K562 (cell line): ENCODE data around the gene STX1A. TPM values are rescaled to one million over a fixed set of nuclear protein-coding genes. Genes with fewer than 3 reads are reported as not detected.

Experiments
- E2F5 ChIP-seq: sonication (generic); formaldehyde crosslinking; IDR thresholded peaks from 2 replicates; pipeline ENCODE4 v1.8.0; 2022; ENCODE audit warnings: mild to moderate bottlenecking, missing genetic modification reagents
- HDAC1 ChIP-seq, 2 experiments: fragments of 450-650 bp; IDR thresholded peaks; 2 replicates each; pipeline ENCODE4 v1.6.1; 2016 to 2017; ENCODE audit warnings: inconsistent platforms in 1 of 2, mild to moderate bottlenecking in 1 of 2, moderate library complexity in 1 of 2
- ILK ChIP-seq: fragments of 450-650 bp; IDR thresholded peaks from 2 replicates; pipeline ENCODE4 v1.6.1; 2016; ENCODE audit warnings: missing genetic modification characterization, low read depth, mild to moderate bottlenecking, missing compliant biosample characterization, moderate library complexity, borderline replicate concordance
- ZFP36 ChIP-seq: fragments of 150-350 bp; IDR thresholded peaks from 2 replicates; pipeline ENCODE4 v1.6.1; 2018; ENCODE audit warnings: low read length, low read depth; ENCODE audit not compliant: partially characterized antibody
- ZNF316 ChIP-seq: fragments of 450-650 bp; IDR thresholded peaks from 2 replicates; pipeline ENCODE4 v1.6.1; 2016
- polyA plus RNA-seq, 8 experiments: library from polyadenylated mRNA; depleted of rRNA in 4 of 8; stranded (reverse) in 5 of 8; unstranded in 3 of 8; fragments of >200 nt; fragmentation: Nextera tagmentation in 2 of 8; fragmentation: Illumina TruSeq in 1 of 8; extraction: Ambion mirVana in 2 of 8; extraction: Trizol in 1 of 8; gene quantifications; 2 replicates each; pipeline versions ENCODE4 v1.2.1 to v1.2.3, GENCODE V29; 2011 to 2014; ENCODE audit warnings: inconsistent platforms in 1 of 8, missing spikeins in 1 of 8
- total RNA-seq, 7 experiments: library from RNA; depleted of rRNA in 6 of 7; stranded (reverse); fragments of >200 nt in 6 of 7; fragmentation: Illumina TruSeq in 2 of 7; extraction: Trizol in 2 of 7; gene quantifications; 2 replicates each; pipeline versions ENCODE4 v1.2.1 to v1.2.3, GENCODE V29; 2011 to 2021; ENCODE audit warnings: low replicate concordance in 1 of 7
- TF ChIP-seq, protein P1 (sequence below): fragments of 250-450 bp; sonication (Bioruptor Pico); IDR thresholded peaks from 2 replicates; pipeline ENCODE4 v1.5.0; 2021; ENCODE audit warnings: mild to moderate bottlenecking, borderline replicate concordance
- TF ChIP-seq, protein P2 (sequence below): sonication (generic); formaldehyde crosslinking; IDR thresholded peaks from 2 replicates; pipeline ENCODE4 v1.8.0; 2022; ENCODE audit warnings: missing genetic modification reagents, mild to moderate bottlenecking, moderate library complexity, borderline replicate concordance
- TF ChIP-seq, protein P3 (sequence below), 3 experiments: fragments of 200-800 bp in 1 of 3; fragments of 250-450 bp in 1 of 3; fragments of 450-650 bp in 1 of 3; sonication (Bioruptor Pico) in 1 of 3; sonication (Bioruptor generic) in 1 of 3; formaldehyde crosslinking in 1 of 3; IDR thresholded peaks; 2 replicates each; pipeline versions ENCODE4 v1.6.1 to v1.8.0; 2016 to 2022; ENCODE audit warnings: mild to moderate bottlenecking in 2 of 3, missing genetic modification characterization in 2 of 3, missing compliant biosample characterization in 1 of 3, moderate library complexity in 1 of 3

Gene STX1A
- total and polyA plus RNA-seq, 9 of the 15 experiments (the other 6 are each of a cell fraction or from before 2014, with no cell fraction given), result 0.04 to 15.1 (median 6.3) TPM

DNA sequence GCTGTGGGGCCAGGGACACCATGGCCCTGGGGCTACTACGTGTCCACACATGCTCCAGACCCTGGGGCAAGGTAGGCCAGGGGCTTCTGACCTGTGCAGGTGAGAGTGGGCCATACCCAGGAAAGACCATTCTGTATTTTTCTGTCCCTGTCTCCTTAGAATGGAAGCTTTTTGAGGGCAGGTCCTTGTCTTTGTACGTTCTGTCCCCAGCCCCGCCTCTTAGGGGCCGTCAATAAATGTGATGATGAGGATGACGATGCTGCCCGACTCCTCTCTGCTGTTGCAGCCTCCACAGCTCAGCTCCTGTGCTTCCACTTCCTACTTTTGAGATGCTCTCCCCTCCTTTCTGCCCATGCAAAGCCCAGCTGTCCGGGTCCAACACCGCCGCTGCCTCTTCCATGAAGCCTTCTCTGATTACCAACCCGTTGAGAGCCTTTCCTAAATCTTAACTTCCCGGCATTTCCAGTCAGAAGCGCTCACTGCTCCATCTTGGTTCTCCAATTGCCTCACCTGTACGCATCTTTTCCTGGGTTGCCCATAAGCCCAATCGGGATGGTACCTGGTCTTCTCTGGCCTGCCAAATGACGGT lies 47.5 kb downstream of the STX1A start (continued):
- TF ChIP-seq ILK (tag) (no peak), ZNF316 (peak; percentile 85), E2F5 (CRISPR knock-in tag) (no peak), HDAC1 (IDR thresholded peaks at IDR 0.05) (no peak), ZFP36 (peak; percentile 85)
- TF ChIP-seq, protein P1, sequence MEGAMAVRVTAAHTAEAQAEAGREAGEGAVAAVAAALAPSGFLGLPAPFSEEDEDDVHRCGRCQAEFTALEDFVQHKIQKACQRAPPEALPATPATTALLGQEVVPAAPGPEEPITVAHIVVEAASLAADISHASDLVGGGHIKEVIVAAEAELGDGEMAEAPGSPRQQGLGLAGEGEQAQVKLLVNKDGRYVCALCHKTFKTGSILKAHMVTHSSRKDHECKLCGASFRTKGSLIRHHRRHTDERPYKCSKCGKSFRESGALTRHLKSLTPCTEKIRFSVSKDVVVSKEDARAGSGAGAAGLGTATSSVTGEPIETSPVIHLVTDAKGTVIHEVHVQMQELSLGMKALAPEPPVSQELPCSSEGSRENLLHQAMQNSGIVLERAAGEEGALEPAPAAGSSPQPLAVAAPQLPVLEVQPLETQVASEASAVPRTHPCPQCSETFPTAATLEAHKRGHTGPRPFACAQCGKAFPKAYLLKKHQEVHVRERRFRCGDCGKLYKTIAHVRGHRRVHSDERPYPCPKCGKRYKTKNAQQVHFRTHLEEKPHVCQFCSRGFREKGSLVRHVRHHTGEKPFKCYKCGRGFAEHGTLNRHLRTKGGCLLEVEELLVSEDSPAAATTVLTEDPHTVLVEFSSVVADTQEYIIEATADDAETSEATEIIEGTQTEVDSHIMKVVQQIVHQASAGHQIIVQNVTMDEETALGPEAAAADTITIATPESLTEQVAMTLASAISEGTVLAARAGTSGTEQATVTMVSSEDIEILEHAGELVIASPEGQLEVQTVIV (CRISPR knock-in tag), result no peak
- TF ChIP-seq, protein P2, sequence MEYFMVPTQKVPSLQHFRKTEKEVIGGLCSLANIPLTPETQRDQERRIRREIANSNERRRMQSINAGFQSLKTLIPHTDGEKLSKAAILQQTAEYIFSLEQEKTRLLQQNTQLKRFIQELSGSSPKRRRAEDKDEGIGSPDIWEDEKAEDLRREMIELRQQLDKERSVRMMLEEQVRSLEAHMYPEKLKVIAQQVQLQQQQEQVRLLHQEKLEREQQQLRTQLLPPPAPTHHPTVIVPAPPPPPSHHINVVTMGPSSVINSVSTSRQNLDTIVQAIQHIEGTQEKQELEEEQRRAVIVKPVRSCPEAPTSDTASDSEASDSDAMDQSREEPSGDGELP (CRISPR knock-in tag), result no peak
- TF ChIP-seq, protein P3, sequence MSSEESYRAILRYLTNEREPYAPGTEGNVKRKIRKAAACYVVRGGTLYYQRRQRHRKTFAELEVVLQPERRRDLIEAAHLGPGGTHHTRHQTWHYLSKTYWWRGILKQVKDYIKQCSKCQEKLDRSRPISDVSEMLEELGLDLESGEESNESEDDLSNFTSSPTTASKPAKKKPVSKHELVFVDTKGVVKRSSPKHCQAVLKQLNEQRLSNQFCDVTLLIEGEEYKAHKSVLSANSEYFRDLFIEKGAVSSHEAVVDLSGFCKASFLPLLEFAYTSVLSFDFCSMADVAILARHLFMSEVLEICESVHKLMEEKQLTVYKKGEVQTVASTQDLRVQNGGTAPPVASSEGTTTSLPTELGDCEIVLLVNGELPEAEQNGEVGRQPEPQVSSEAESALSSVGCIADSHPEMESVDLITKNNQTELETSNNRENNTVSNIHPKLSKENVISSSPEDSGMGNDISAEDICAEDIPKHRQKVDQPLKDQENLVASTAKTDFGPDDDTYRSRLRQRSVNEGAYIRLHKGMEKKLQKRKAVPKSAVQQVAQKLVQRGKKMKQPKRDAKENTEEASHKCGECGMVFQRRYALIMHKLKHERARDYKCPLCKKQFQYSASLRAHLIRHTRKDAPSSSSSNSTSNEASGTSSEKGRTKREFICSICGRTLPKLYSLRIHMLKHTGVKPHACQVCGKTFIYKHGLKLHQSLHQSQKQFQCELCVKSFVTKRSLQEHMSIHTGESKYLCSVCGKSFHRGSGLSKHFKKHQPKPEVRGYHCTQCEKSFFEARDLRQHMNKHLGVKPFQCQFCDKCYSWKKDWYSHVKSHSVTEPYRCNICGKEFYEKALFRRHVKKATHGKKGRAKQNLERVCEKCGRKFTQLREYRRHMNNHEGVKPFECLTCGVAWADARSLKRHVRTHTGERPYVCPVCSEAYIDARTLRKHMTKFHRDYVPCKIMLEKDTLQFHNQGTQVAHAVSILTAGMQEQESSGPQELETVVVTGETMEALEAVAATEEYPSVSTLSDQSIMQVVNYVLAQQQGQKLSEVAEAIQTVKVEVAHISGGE (CRISPR knock-in tag; IDR thresholded peaks at IDR 0.05), result no peak
